Naive thymus-derived CD4-positive, alpha-beta T cell (primary cell): Measurements from ENCODE around the gene CDH13. TPM values are rescaled to one million over a fixed set of nuclear protein-coding genes. Genes with fewer than 3 reads are reported as not detected.

Experiments
- ATAC-seq: fragments of 150-1000 bp; cut with Tn5 transposase; 2 replicates; pipeline ENCODE4 v1.10.0; 2021; ENCODE audit warnings: mild to moderate bottlenecking, moderate library complexity
- CTCF ChIA-PET: fragments of 350-600 bp; sonication (Branson Sonifier 250); formaldehyde crosslinking; loops from one replicate; lab custom pipeline; 2021; ENCODE audit warnings: antibody characterized with exemption; lab: Charles Lee
- POLR2A ChIA-PET: fragments of 350-600 bp; sonication (Branson Sonifier 250); formaldehyde crosslinking; loops from one replicate; lab custom pipeline; 2021; ENCODE audit warnings: antibody characterized with exemption, inconsistent platforms; lab: Charles Lee
- DNase-seq, 9 donors: peaks; one replicate each; pipeline versions ENCODE4 v3.0.0 to v3.0.0-alpha.2; 2020 to 2022; ENCODE audit warnings: mixed read lengths in 1 of 9
- H3K27ac ChIP-seq: one replicate; pipeline ENCODE4 v1.7.0; 2013; ENCODE audit warnings: mild to moderate bottlenecking, low read depth, low read length, moderate library complexity
- H3K27me3 ChIP-seq, 2 donors: one replicate each; pipeline ENCODE4 v1.7.0; 2013; ENCODE audit warnings: low read length in 2 of 2, mild to moderate bottlenecking in 2 of 2, moderate library complexity in 2 of 2; ENCODE audit not compliant: control insufficient read depth in 2 of 2, insufficient read depth in 2 of 2
- H3K36me3 ChIP-seq, 3 experiments: 1 replicate in 2 of 3; 2 replicates in 1 of 3; pipeline ENCODE4 v1.7.0; 2013; ENCODE audit warnings: low read length in 3 of 3, mild to moderate bottlenecking in 3 of 3, moderate library complexity in 1 of 3; ENCODE audit not compliant: insufficient read depth in 3 of 3, control insufficient read depth in 2 of 3
- H3K4me1 ChIP-seq, 2 donors: one replicate each; pipeline ENCODE4 v1.7.0; 2013; ENCODE audit warnings: low read length in 2 of 2, mild to moderate bottlenecking in 2 of 2, moderate library complexity in 1 of 2; ENCODE audit not compliant: control insufficient read depth in 2 of 2, insufficient read depth in 2 of 2
- H3K4me3 ChIP-seq: 2 replicates; pipeline ENCODE4 v1.7.0; 2013; ENCODE audit warnings: mild to moderate bottlenecking, low read length
- H3K9me3 ChIP-seq, 3 experiments: 1 replicate in 2 of 3; 2 replicates in 1 of 3; pipeline ENCODE4 v1.7.0; 2013; ENCODE audit warnings: low read length in 3 of 3; ENCODE audit not compliant: control insufficient read depth in 2 of 3
- H3K27ac Mint-ChIP-seq, 9 donors: one replicate each; pipeline ENCODE4 v1.8.0; 2020 to 2022; ENCODE audit warnings: mixed read lengths in 9 of 9, mild to moderate bottlenecking in 8 of 9, moderate library complexity in 5 of 9, inconsistent platforms in 2 of 9
- H3K27me3 Mint-ChIP-seq, 5 donors: one replicate each; pipeline ENCODE4 v1.8.0; 2021 to 2022; ENCODE audit warnings: mixed read lengths in 5 of 5, mild to moderate bottlenecking in 1 of 5
- H3K36me3 Mint-ChIP-seq, 5 donors: one replicate each; pipeline ENCODE4 v1.8.0; 2020 to 2022; ENCODE audit warnings: mixed read lengths in 5 of 5, mild to moderate bottlenecking in 3 of 5, inconsistent platforms in 1 of 5
- H3K4me1 Mint-ChIP-seq, 7 donors: one replicate each; pipeline ENCODE4 v1.8.0; 2020 to 2022; ENCODE audit warnings: mixed read lengths in 7 of 7, mild to moderate bottlenecking in 3 of 7, inconsistent platforms in 1 of 7
- H3K4me3 Mint-ChIP-seq, 10 donors: one replicate each; pipeline ENCODE4 v1.8.0; 2020 to 2022; ENCODE audit warnings: mild to moderate bottlenecking in 10 of 10, mixed read lengths in 10 of 10, moderate library complexity in 6 of 10, inconsistent platforms in 2 of 10
- H3K9me3 Mint-ChIP-seq, 11 donors: one replicate each; pipeline ENCODE4 v1.8.0; 2020 to 2022; ENCODE audit warnings: mixed read lengths in 11 of 11, mild to moderate bottlenecking in 4 of 11, inconsistent platforms in 1 of 11, moderate library complexity in 1 of 11
- intact Hi-C, 2 donors: fragments of 100-400 bp; cut with micrococcal nuclease; formaldehyde crosslinking; loops; one replicate each; pipeline ENCODE4 v1.15.1; 2023
- polyA plus RNA-seq, 2 donors: library from polyadenylated mRNA; unstranded; fragments of 300-500 nt; fragmentation: Illumina TruSeq; gene quantifications; one replicate each; pipeline ENCODE4 v1.2.3, GENCODE V29; 2021
- total RNA-seq, 6 experiments: library from RNA in 5 of 6; stranded (reverse) in 5 of 6; gene quantifications; 1 replicate in 5 of 6; 2 replicates in 1 of 6; pipeline ENCODE4 v1.2.3 and lab custom pipeline; 2021 to 2026

CDH13 gene
- total and polyA plus RNA-seq, 7 experiments from 2014 or later: not detected

GRCh38 chr16:83403761-83404160, 777.0 kb downstream of the CDH13 start:
- ChIA-PET POLR2A (no interaction called here), CTCF (no interaction called here)
- no peak overlapping the region for H3K4me3 ChIP-seq
- Mint-ChIP-seq H3K4me3 (no peak overlapping the region), H3K27me3 (peaks cover 0 to 13% (median 9%) of the 10 kb centered on the region in 5 donors), H3K4me1 (no peaks in the 10 kb centered on the region), H3K36me3 (no peaks in the 10 kb centered on the region), H3K27ac (no peak overlapping the region), H3K9me3 (peaks cover 1 to 16% (median 4%) of the 10 kb centered on the region in 11 donors)
- H3K27ac ChIP-seq: no peak overlapping the region
- no peak for DNase-seq
- no peak for ATAC-seq
- H3K27me3 ChIP-seq: no peaks in the 10 kb centered on the region
- H3K4me1 ChIP-seq: no peaks in the 10 kb centered on the region
- H3K36me3 ChIP-seq: no peaks in the 10 kb centered on the region
- intact Hi-C loops: no loop called here
- H3K9me3 ChIP-seq: no peaks in the 10 kb centered on the region

GRCh38 chr16:83404261-83404660, 777.5 kb downstream of the CDH13 start:
- Histone ChIP-seq H3K4me1 (no peaks in the 10 kb centered on the region), H3K36me3 (no peaks in the 10 kb centered on the region), H3K27ac (no peak overlapping the region), H3K4me3 (no peak overlapping the region), H3K9me3 (no peaks in the 10 kb centered on the region), H3K27me3 (no peaks in the 10 kb centered on the region)
- POLR2A ChIA-PET: no interaction called here
- Mint-ChIP-seq H3K4me3 (no peak overlapping the region), H3K27ac (no peak overlapping the region), H3K36me3 (no peaks in the 10 kb centered on the region), H3K27me3 (peaks cover 0 to 15% (median 9%) of the 10 kb centered on the region in 5 donors), H3K4me1 (no peaks in the 10 kb centered on the region), H3K9me3 (peaks cover 0 to 19% (median 4%) of the 10 kb centered on the region in 11 donors)
- intact Hi-C loops: no loop called here
- DNase-seq (no peak), ATAC-seq (no peak)
- CTCF ChIA-PET: no interaction called here

GRCh38 chr16:83407928-83408327, 781.2 kb downstream of the CDH13 start:
- Mint-ChIP-seq H3K4me3 (no peak overlapping the region), H3K9me3 (peaks cover 0 to 16% (median 6%) of the 10 kb centered on the region in 11 donors), H3K36me3 (peaks cover 0 to 5% (median 0%) of the 10 kb centered on the region in 5 donors), H3K27ac (no peak overlapping the region), H3K27me3 (peaks cover 0 to 19% (median 11%) of the 10 kb centered on the region in 5 donors), H3K4me1 (no peaks in the 10 kb centered on the region)
- no peak for ATAC-seq
- DNase-seq: no peak
- intact Hi-C loops: no loop called here
- Histone ChIP-seq H3K4me1 (no peaks in the 10 kb centered on the region), H3K27me3 (no peaks in the 10 kb centered on the region), H3K9me3 (no peaks in the 10 kb centered on the region), H3K36me3 (no peaks in the 10 kb centered on the region), H3K4me3 (no peak overlapping the region), H3K27ac (no peak overlapping the region)
- POLR2A ChIA-PET: no interaction called here
- CTCF ChIA-PET: no interaction called here

- POLR2A ChIA-PET: no interaction called here
- intact Hi-C loops: no loop called here
- peaks cover 0 to 5% (median 0%) of the 10 kb centered on the region in 5 donors for H3K36me3 Mint-ChIP-seq
- no peaks in the 10 kb centered on the region for H3K27me3 ChIP-seq
- no peaks in the 10 kb centered on the region for H3K4me1 Mint-ChIP-seq
- ATAC-seq: no peak
- no peak overlapping the region for H3K27ac ChIP-seq
- H3K9me3 ChIP-seq: no peaks in the 10 kb centered on the region
- CTCF ChIA-PET: no interaction called here
- no peak overlapping the region for H3K4me3 ChIP-seq
- peaks cover 0 to 16% (median 6%) of the 10 kb centered on the region in 11 donors for H3K9me3 Mint-ChIP-seq
- H3K4me1 ChIP-seq: no peaks in the 10 kb centered on the region
- H3K4me3 Mint-ChIP-seq: no peak overlapping the region
- no peak for DNase-seq
- H3K27ac Mint-ChIP-seq: no peak overlapping the region
- H3K36me3 ChIP-seq: no peaks in the 10 kb centered on the region
- H3K27me3 Mint-ChIP-seq: peaks cover 0 to 16% (median 8%) of the 10 kb centered on the region in 5 donors
These were observed 782.6 kb downstream of the CDH13 start for GRCh38 chr16:83409347-83409746.

GRCh38 chr16:83418565-83418964, 791.8 kb downstream of the CDH13 start:
- ATAC-seq: no peak
- Histone ChIP-seq H3K27me3 (no peaks in the 10 kb centered on the region), H3K36me3 (no peaks in the 10 kb centered on the region), H3K4me3 (no peak overlapping the region), H3K27ac (no peak overlapping the region), H3K4me1 (no peaks in the 10 kb centered on the region), H3K9me3 (no peaks in the 10 kb centered on the region)
- no peak for DNase-seq
- CTCF ChIA-PET: no interaction called here
- Mint-ChIP-seq H3K9me3 (peaks cover 0 to 15% (median 0%) of the 10 kb centered on the region in 11 donors), H3K4me3 (no peak overlapping the region), H3K27ac (no peak overlapping the region), H3K27me3 (peaks cover 0 to 5% (median 0%) of the 10 kb centered on the region in 5 donors), H3K36me3 (no peaks in the 10 kb centered on the region), H3K4me1 (no peaks in the 10 kb centered on the region)
- POLR2A ChIA-PET: no interaction called here
- intact Hi-C loops: no loop called here

GRCh38 chr16:83420206-83420760, 793.5 kb downstream of the CDH13 start:
- intact Hi-C loops: no loop called here
- CTCF ChIA-PET: no interaction called here

GRCh38 chr16:83433201-83433600, 806.4 kb downstream of the CDH13 start:
- DNase-seq (no peak), ATAC-seq (no peak)
- H3K36me3 ChIP-seq: no peaks in the 10 kb centered on the region
- POLR2A ChIA-PET: no interaction called here
- Mint-ChIP-seq H3K4me1 (no peaks in the 10 kb centered on the region), H3K36me3 (no peaks in the 10 kb centered on the region), H3K27me3 (peaks cover 0 to 19% (median 10%) of the 10 kb centered on the region in 5 donors), H3K27ac (no peak overlapping the region), H3K4me3 (no peak overlapping the region), H3K9me3 (peaks cover 0 to 16% (median 7%) of the 10 kb centered on the region in 11 donors)
- intact Hi-C loops: no loop called here
- CTCF ChIA-PET: no interaction called here
- H3K27ac ChIP-seq: no peak overlapping the region
- H3K27me3 ChIP-seq: no peaks in the 10 kb centered on the region
- H3K4me3 ChIP-seq: no peak overlapping the region
- H3K4me1 ChIP-seq: no peaks in the 10 kb centered on the region
- H3K9me3 ChIP-seq: no peaks in the 10 kb centered on the region

More at GRCh38 chr16:83420206-83420760, 793.5 kb downstream of the CDH13 start:
- H3K36me3 ChIP-seq: no peaks in the 10 kb centered on the region
- no peaks in the 10 kb centered on the region for H3K4me1 ChIP-seq
- Mint-ChIP-seq H3K4me3 (no peak overlapping the region), H3K9me3 (peaks cover 0 to 15% (median under 1%) of the 10 kb centered on the region in 11 donors), H3K27me3 (peaks cover 0 to 5% (median 0%) of the 10 kb centered on the region in 5 donors), H3K4me1 (no peaks in the 10 kb centered on the region), H3K27ac (no peak overlapping the region), H3K36me3 (no peaks in the 10 kb centered on the region)
- H3K27me3 ChIP-seq: no peaks in the 10 kb centered on the region
- no peak overlapping the region for H3K4me3 ChIP-seq
- H3K9me3 ChIP-seq: no peaks in the 10 kb centered on the region
- POLR2A ChIA-PET: no interaction called here
- ATAC-seq (no peak), DNase-seq (no peak)
- no peak overlapping the region for H3K27ac ChIP-seq
